ENCODE results near the gene CCR7.

Gene CCR7

DNA sequence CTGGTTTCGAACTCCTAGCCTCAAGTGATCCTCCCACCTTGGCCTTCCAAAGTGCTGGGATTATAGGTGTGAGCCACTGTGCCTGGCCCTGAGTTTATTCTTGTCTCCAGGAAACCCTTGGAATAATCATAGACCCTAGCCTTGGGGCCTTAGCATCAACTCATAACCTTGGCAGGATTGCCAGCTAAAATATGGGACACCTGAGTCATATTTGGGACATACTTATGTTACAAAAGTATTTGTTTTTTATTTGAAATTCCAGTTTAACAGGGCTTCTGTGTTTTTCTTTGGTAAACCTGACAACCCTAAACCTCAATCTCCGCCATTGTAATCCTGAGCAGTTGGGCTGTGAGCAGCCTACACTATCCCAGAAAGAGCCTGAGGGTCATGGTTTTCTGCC lies 35.3 kb downstream of the CCR7 start:
- in situ Hi-C loops (cut with MboI; ENCODE audit: low sequenced_read_pairs, unreplicated experiment), result loop anchor here (5.0 to 10.0 kb wide), 3 partner anchors 85 to 235 kb away; partner anchors contain the start of genes GJD3 and IGFBP4
- no peak for DNase-seq (ENCODE audit: low spot score)
- TF ChIP-seq CTCF (IDR thresholded peaks at IDR 0.05; ENCODE audit: borderline replicate concordance, control extremely low read depth, extremely low read depth, insufficient read depth, missing control alignments), result no peak

GRCh38 chr17:40528692-40529417 lies 36.4 kb downstream of the CCR7 start:
- DNase-seq (ENCODE audit: low spot score), result no peak

GRCh38 chr17:40526668-40527067 lies 38.6 kb downstream of the CCR7 start:
- DNase-seq (ENCODE audit: low spot score), result no peak
- in situ Hi-C loops (cut with MboI; ENCODE audit: low sequenced_read_pairs, unreplicated experiment), result no loop called here
- TF ChIP-seq CTCF (IDR thresholded peaks at IDR 0.05; ENCODE audit: borderline replicate concordance, control extremely low read depth, extremely low read depth, insufficient read depth, missing control alignments), result no peak

More at GRCh38 chr17:40528692-40529417, 36.4 kb downstream of the CCR7 start:
- no peak for TF ChIP-seq CTCF (IDR thresholded peaks at IDR 0.05; ENCODE audit: borderline replicate concordance, control extremely low read depth, extremely low read depth, insufficient read depth, missing control alignments)
- in situ Hi-C loops (cut with MboI; ENCODE audit: low sequenced_read_pairs, unreplicated experiment), result no loop called here

- in situ Hi-C loops (cut with MboI; ENCODE audit: low sequenced_read_pairs, unreplicated experiment), result no loop called here
Measured at GRCh38 chr17:40525294-40525693, 40.0 kb downstream of the CCR7 start.

GRCh38 chr17:40524243-40524965 lies 40.9 kb downstream of the CCR7 start:
- DNase-seq (ENCODE audit: low spot score), result no peak
- no peak for TF ChIP-seq CTCF (IDR thresholded peaks at IDR 0.05; ENCODE audit: borderline replicate concordance, control extremely low read depth, extremely low read depth, insufficient read depth, missing control alignments)
- in situ Hi-C loops (cut with MboI; ENCODE audit: low sequenced_read_pairs, unreplicated experiment), result no loop called here

More at GRCh38 chr17:40525294-40525693, 40.0 kb downstream of the CCR7 start:
- DNase-seq (ENCODE audit: low spot score), result no peak
- no peak for TF ChIP-seq CTCF (IDR thresholded peaks at IDR 0.05; ENCODE audit: borderline replicate concordance, control extremely low read depth, extremely low read depth, insufficient read depth, missing control alignments)

DNA sequence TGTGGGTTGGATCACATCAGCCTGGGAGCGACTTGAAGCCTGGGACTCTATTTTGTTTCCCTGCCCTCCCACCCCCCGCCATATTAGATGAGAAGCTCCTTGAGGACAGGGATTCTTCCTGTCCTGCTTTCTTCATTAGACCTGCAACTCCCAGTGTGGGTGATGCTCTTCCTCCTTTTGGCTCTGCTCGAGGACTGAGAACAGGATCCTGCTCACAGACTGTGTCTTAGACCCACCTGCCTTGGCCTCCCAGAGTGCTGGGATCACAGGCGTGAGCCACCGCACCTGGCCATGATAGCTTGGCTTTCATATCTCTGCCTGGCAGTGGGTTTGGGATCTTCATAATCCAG lies 42.3 kb downstream of the CCR7 start:
- TF ChIP-seq CTCF (IDR thresholded peaks at IDR 0.05; ENCODE audit: borderline replicate concordance, control extremely low read depth, extremely low read depth, insufficient read depth, missing control alignments), result no peak
- no peak for DNase-seq (ENCODE audit: low spot score)
- in situ Hi-C loops (cut with MboI; ENCODE audit: low sequenced_read_pairs, unreplicated experiment), result no loop called here

Measured in GM13976 (cell line).